GM19099 (cell line): ENCODE data around the gene WDFY4.

Source experiments
- POLR2A ChIP-seq: IDR thresholded peaks from 3 replicates; pipeline ENCODE4 v1.6.1; 2011; ENCODE audit warnings: low read depth; ENCODE audit not compliant: insufficient read length; ENCODE audit errors: extremely low read depth

Gene WDFY4

DNA sequence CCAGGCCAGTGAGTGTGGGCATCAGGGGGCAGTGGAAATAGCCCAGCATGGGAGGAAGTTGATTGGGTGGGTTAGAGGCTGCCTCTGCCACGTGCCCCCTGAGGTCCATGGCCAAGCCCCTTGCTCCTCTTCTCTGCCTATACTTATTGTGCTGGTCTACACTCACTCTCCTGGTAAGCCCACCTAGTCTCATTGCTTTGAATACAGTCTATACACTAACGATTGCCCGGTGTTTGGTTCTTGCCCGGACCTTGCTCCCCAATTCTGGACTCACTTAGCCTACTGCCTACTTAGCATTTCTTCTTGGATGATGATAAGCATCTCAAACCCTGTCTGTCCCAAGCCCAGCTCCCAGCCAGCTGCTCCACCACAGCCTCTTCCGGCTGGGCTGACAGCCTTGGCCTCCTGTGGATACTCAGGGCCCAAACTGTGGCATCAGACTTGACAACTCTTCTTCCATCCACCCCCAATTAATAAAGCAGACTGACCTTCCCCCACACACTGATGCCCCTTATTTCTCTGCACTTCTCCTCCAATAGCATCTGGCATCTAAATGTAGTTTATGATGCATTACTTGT is 244.8 kb downstream of the WDFY4 start:
- no peak for TF ChIP-seq POLR2A

- TF ChIP-seq POLR2A: no peak
These were observed 246.5 kb downstream of the WDFY4 start for GRCh38 chr10:48931188-48931587.

- TF ChIP-seq POLR2A: no peak
These were observed 248.4 kb downstream of the WDFY4 start for GRCh38 chr10:48932831-48933664.

DNA sequence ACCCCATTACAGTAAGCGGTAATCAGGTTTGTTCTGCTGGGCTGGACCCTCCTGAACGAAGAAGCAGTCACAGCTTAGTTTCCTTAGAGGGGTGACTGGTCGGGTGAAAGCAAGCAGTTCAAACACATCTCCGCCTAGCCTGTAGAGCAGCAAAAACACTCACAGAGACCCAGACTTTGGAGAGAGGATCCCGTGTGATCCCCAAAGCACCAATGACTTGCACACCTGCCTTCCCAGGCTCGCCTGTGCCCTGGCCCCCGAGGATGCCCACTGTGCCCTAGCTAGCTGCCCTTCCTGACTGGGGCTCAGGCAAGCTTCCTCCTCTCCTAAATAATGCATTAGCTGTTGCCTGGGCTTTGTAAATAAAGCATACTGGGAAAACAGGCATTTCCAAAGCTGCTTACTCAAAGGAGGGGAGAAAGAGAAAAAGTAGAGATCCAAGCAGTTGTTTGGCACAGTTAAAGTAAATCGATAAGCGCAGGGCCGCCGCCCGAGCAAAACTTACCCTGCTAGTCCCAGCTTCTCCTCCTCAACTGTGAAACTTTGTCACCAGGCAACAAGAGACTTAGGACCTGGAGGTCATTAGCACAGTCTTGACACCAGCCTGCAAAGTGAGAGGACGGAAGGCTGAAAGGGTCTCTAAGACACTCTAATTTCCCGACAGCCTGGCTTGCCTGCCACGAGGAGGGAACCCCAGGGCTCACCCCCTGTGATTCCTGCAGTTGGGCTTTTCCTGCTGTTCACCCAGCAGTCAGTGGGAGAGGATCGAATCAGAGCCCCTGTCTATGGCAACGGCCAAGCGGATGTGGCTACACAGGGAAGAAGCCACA is 250.2 kb downstream of the WDFY4 start:
- no peak for TF ChIP-seq POLR2A

DNA sequence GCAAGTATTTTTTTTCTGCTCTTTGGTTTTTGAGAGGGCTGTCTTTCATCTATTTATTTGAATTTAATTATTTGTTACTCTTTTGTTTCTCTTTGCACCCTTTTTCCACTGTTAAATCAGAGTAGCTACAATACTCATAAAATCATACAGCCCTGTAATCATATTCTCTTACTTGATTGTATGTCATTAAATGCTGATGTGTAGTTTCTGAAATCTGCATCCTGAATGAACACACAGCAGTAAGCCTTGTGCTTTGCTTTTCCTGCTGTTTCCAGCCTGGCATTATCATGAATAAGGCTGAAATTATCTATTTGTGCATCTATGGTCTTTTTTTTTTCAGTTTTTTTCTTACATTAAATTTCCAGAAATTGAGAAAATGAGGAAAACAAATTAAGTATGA is 250.9 kb downstream of the WDFY4 start:
- no peak for TF ChIP-seq POLR2A

GRCh38 chr10:48937796-48938195 is 253.1 kb downstream of the WDFY4 start:
- no peak for TF ChIP-seq POLR2A

GRCh38 chr10:48938281-48938680 is 253.6 kb downstream of the WDFY4 start:
- no peak for TF ChIP-seq POLR2A

- no peak for TF ChIP-seq POLR2A
These were observed 254.4 kb downstream of the WDFY4 start for GRCh38 chr10:48938990-48939536.

- no peak for TF ChIP-seq POLR2A
These were observed 255.2 kb downstream of the WDFY4 start, which contains the start of gene LRRC18 for GRCh38 chr10:48939790-48940325. TSS of gene LRRC18 (minus strand) at chr10:48939840. CDS start at chr10:48914155, 25,685 bp downstream.

GRCh38 chr10:48940372-48940771 is 255.7 kb downstream of the WDFY4 start:
- TF ChIP-seq POLR2A: no peak

DNA sequence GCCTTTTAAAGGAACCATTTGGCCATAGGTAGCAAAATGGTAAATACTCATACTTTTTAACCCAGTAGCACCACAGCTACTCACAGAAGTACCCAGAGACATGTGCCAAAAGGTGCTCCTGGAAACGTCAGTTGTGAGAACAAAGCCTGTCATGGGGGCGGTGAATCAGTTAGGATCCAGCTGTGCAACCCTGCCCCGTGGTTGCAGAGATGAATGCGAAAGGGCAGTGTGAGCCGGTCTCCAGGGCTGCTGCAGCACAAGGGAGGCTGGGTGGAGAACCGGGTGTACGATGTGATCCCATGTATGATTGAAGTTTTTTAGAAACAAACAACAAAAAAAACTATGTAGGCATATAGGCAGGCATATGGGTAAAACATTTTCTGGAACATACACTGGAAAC is 256.3 kb downstream of the WDFY4 start:
- TF ChIP-seq POLR2A: no peak

DNA sequence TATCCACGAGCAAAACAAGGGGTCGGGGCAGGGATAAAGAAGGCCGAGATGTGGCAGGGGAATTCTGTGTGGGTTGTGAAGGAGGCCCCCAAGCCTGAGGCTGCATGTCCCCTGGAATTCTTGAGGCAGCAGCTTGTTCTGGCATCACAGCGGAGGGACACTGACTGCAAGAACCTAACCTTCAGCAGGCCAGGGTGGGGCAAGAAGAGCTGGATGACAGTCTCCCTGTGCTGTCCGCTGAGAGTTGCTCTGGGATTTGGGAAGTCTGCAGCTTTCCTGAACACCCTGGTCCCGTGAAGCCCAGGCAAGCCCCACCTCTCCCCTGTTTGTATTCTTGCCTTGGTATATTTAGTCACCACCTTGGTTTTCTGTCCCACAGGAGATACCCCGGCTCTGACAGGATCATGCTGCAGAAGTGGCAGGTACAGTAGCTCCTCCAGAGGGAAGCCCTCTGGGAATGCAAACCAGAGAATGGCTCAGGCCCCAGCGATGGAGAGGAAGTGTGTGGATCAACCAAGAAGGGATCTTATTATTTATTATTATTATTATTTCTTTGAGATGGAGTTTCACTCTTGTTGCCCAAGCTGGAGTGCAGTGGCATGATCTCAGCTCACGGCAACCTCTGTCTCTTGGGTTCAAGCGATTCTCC is 256.9 kb downstream of the WDFY4 start:
- TF ChIP-seq POLR2A: no peak

- TF ChIP-seq POLR2A: no peak
These were observed 258.4 kb downstream of the WDFY4 start for GRCh38 chr10:48943096-48943495.

DNA sequence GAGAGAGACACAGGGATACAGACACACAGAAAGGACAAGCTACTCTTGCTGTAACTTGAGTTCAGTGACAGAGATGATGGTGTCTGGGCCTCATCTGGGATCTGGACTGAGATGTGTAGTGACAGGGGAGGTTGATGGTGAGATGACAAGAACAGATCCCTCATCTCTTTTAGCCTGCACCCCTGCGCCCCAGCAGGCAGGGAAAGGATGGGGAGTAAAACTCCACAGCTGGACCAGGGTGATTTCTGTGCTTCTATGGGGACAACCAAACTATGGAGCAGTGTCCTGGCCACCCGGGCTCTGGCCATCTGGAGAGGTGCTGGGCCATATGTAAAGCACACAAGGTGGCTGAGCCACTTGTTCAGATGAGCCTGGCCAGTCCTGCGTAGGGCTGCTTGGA is 259.5 kb downstream of the WDFY4 start:
- TF ChIP-seq POLR2A: no peak
